ENCODE data around the gene PSMB11. TPM values are rescaled to one million over a fixed set of nuclear protein-coding genes. Genes with fewer than 3 reads are reported as not detected.

PSMB11 gene
- total RNA-seq, 1 donor from 2014 or later: not detected

DNA sequence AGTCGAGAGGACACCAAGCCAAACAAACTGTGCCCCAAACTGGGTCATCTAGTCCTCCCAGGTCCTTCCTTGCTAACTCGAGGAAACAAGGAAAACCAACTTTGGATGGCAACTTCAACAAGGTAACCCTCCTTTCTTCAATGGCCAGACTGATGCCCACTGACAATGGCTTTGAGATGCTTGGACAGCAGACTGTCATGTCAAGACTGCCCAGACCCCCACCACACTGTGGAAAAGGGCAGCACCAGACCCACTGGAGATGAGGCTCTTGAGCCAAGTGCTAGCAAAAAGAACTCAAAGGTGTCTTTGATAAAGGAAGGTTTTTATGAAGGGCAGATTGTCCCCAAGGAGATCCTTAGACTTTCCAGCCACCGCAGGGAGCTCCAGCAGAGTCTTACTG lies 24.4 kb downstream of the PSMB11 start:
- no peak for DNase-seq (ENCODE audit: low read depth)
- TF ChIP-seq, protein P1, sequence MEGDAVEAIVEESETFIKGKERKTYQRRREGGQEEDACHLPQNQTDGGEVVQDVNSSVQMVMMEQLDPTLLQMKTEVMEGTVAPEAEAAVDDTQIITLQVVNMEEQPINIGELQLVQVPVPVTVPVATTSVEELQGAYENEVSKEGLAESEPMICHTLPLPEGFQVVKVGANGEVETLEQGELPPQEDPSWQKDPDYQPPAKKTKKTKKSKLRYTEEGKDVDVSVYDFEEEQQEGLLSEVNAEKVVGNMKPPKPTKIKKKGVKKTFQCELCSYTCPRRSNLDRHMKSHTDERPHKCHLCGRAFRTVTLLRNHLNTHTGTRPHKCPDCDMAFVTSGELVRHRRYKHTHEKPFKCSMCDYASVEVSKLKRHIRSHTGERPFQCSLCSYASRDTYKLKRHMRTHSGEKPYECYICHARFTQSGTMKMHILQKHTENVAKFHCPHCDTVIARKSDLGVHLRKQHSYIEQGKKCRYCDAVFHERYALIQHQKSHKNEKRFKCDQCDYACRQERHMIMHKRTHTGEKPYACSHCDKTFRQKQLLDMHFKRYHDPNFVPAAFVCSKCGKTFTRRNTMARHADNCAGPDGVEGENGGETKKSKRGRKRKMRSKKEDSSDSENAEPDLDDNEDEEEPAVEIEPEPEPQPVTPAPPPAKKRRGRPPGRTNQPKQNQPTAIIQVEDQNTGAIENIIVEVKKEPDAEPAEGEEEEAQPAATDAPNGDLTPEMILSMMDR (IDR thresholded peaks at IDR 0.05; ENCODE audit: insufficient read depth, low read length, severe bottlenecking): no peak

DNA sequence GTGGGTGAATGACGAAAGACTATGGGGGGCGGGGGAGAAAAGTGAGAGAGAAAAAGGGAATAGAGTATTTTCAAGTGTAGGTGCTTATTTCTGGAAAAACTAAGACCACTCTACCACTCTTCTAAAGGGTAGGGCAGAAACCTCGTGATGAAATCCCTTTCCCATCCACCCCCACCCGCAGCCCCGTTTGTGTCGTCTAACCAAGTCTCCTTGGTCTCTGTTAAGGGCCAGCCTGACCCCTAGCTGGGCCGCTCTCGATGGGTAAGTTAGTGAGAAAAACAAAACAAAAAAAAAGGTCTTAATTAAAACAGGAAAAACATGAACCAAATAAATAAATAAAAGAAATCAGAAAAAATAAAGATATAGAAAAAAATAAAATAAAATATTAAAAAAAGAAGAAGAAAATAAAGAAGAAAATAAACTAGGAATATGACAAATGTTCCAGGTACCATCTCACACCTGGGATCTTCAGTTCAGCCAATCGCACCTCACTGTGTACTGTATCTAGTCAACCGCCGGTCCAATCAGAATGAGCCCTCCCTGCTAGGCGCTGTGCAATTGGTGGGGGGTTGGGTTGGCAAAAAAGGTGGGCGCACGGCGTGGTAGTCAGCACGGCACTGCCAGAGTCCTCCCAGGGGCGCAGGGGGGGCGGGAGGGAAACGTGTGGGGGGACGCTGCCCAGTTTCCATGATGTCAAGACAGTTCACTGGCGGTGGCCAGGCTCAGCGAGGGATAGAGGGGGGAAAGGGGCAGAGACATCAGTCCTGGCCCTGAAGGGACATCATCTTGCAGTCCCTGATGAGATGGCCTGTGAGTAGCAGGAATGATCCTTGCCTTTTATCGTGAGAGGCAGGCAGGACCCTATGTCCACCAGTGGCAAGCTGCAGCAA lies 25.1 kb downstream of the PSMB11 start:
- H3K27me3 ChIP-seq (ENCODE audit: control insufficient read depth, insufficient read depth, low read length): no peaks in the 10 kb centered on the region
- H3K36me3 ChIP-seq (ENCODE audit: control insufficient read depth, insufficient read depth, low read length): peaks cover 30% of the 10 kb centered on the region
- TF ChIP-seq, protein P1 (IDR thresholded peaks at IDR 0.05; ENCODE audit: insufficient read depth, low read length, severe bottlenecking): no peak
- FAIRE-seq (no peak), DNase-seq (ENCODE audit: low read depth) (no peak)
- no peak overlapping the region for H3K4me3 ChIP-seq (ENCODE audit: low read depth, low read length)

More for the DNA sequence above, 24.4 kb downstream of the PSMB11 start:
- no peak for FAIRE-seq
- no peaks in the 10 kb centered on the region for H3K27me3 ChIP-seq (ENCODE audit: control insufficient read depth, insufficient read depth, low read length)
- no peak overlapping the region for H3K4me3 ChIP-seq (ENCODE audit: low read depth, low read length)
- H3K36me3 ChIP-seq (ENCODE audit: control insufficient read depth, insufficient read depth, low read length): peaks cover 31% of the 10 kb centered on the region

DNA sequence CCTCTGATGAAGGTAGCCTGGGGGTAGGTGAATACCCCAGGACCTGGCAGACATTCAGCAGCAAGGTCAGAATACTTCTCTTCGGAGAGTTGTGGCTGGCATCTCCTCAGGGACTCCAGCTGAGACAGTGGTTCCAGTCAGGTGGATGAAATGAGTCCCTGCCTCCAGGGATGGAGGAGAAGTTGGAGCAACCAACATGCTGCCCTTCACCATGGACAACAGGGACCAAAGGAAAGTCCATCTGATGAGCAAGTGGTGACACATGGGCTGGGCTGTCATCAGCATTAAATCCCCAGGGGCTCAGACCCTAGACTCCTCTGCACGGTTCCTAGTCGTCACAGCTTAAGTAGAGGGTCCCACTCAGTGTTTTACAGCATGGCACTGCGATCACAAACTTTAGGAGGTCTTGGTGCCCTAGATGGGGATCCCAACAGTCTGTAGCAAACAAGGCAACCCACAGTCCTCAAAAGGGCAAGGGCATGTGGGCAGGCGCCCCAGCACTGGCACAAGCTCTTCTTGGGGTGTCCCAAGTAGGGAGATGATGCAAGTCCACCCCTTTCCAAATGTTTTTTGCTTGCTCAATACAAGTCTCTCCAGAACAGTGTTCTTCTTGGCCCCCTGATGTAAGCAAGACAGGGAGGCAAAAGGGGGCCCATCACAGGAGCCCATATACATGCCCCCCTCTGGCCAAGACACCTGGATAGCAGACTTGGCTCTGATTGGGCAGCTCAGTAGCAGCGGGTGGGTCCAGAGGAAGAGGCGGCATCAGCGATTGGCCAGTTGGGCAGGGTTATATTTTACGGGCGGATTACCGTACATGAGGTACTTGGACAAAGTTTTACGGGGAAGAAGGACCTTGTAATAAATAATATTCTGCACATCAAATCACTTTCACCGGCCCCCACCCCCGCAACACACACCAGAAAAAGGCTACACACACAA lies 26.1 kb downstream of the PSMB11 start:
- Histone ChIP-seq H3K36me3 (ENCODE audit: control insufficient read depth, insufficient read depth, low read length) (peaks cover 32% of the 10 kb centered on the region), H3K27me3 (ENCODE audit: control insufficient read depth, insufficient read depth, low read length) (no peaks in the 10 kb centered on the region)

GRCh38 chr14:23068789-23069412 lies 26.9 kb downstream of the PSMB11 start:
- peaks cover 26% of the 10 kb centered on the region for H3K36me3 ChIP-seq (ENCODE audit: control insufficient read depth, insufficient read depth, low read length)
- no peaks in the 10 kb centered on the region for H3K27me3 ChIP-seq (ENCODE audit: control insufficient read depth, insufficient read depth, low read length)
- TF ChIP-seq, protein P1 (IDR thresholded peaks at IDR 0.05; ENCODE audit: insufficient read depth, low read length, severe bottlenecking): peak; percentile 95
- no peak overlapping the region for H3K4me3 ChIP-seq (ENCODE audit: low read depth, low read length)
- peak; percentile 90 for DNase-seq (ENCODE audit: low read depth)
- no peak for FAIRE-seq

More for the DNA sequence above, 26.1 kb downstream of the PSMB11 start:
- FAIRE-seq (no peak), DNase-seq (ENCODE audit: low read depth) (no peak)
- TF ChIP-seq, protein P1 (IDR thresholded peaks at IDR 0.05; ENCODE audit: insufficient read depth, low read length, severe bottlenecking): no peak
- H3K4me3 ChIP-seq (ENCODE audit: low read depth, low read length): no peak overlapping the region

GRCh38 chr14:23069413-23069806 lies 27.4 kb downstream of the PSMB11 start:
- no peaks in the 10 kb centered on the region for H3K27me3 ChIP-seq (ENCODE audit: control insufficient read depth, insufficient read depth, low read length)
- no peak overlapping the region for H3K4me3 ChIP-seq (ENCODE audit: low read depth, low read length)
- no peak for FAIRE-seq
- no peak for DNase-seq (ENCODE audit: low read depth)
- TF ChIP-seq, protein P1 (IDR thresholded peaks at IDR 0.05; ENCODE audit: insufficient read depth, low read length, severe bottlenecking): no peak
- peaks cover 21% of the 10 kb centered on the region for H3K36me3 ChIP-seq (ENCODE audit: control insufficient read depth, insufficient read depth, low read length)

All from bronchial epithelial cell (primary cell).